ENCODE data around the gene PPT2. TPM values are rescaled to one million over a fixed set of nuclear protein-coding genes. Genes with fewer than 3 reads are reported as not detected.

The PPT2 gene, protein sequence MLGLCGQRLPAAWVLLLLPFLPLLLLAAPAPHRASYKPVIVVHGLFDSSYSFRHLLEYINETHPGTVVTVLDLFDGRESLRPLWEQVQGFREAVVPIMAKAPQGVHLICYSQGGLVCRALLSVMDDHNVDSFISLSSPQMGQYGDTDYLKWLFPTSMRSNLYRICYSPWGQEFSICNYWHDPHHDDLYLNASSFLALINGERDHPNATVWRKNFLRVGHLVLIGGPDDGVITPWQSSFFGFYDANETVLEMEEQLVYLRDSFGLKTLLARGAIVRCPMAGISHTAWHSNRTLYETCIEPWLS
- 10 to 100 TPM; 16.5 to 44.8 (median 22.1) TPM for total RNA-seq

DNA sequence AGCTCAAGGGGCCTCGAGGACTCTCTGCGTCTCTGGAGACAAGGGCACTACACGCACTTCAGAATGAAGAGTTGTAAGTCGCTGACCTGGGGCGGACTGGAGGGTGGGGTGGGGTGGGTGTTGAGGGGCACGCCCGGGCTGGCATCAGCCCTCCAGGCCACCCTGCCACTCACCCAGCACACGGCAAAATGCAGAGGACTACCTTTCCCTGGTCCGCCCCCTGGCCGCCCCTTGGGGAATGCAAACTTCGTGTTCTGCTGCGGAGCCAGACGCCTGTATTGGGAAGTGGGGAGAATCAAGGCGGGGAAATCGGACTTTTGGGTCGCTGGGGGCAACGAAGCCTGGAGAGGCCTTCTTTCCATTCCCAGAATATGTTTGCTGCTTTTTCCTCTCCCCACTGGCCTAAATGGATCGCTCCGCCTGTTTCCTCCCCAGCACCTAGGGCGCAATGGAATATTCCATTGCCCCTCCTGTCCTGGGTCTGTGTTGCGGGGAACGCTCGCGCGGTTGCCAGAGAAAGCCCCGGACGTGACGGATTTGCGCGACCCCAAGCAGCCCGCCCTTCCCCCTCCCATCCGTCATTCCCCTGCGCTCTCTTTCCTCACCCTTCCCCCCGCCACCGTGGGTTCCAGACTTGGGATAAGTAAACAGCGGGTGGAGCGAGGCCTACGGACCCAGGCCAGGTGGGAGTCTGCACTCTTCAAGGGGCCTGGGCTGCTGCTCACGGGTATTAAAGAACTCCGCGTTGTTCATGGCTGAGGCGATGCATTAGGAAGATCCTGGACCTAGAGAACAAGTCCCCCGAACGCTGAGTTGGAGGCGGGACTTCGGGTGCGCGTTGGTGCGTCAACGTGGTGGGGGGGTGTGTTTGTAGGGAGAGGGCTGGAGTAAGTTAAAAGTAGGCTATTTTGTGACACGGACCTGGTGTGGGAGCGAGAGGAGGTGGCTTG lies at the start of gene PPT2:
TSS of gene PPT2 (plus strand) at position 578 of the 950 bp plus-strand sequence. CDS start 454 bp downstream, outside the sequence.
- TF ChIP-seq, protein P1, sequence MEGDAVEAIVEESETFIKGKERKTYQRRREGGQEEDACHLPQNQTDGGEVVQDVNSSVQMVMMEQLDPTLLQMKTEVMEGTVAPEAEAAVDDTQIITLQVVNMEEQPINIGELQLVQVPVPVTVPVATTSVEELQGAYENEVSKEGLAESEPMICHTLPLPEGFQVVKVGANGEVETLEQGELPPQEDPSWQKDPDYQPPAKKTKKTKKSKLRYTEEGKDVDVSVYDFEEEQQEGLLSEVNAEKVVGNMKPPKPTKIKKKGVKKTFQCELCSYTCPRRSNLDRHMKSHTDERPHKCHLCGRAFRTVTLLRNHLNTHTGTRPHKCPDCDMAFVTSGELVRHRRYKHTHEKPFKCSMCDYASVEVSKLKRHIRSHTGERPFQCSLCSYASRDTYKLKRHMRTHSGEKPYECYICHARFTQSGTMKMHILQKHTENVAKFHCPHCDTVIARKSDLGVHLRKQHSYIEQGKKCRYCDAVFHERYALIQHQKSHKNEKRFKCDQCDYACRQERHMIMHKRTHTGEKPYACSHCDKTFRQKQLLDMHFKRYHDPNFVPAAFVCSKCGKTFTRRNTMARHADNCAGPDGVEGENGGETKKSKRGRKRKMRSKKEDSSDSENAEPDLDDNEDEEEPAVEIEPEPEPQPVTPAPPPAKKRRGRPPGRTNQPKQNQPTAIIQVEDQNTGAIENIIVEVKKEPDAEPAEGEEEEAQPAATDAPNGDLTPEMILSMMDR (IDR thresholded peaks at IDR 0.05; ENCODE audit: low read depth): no peak

DNA sequence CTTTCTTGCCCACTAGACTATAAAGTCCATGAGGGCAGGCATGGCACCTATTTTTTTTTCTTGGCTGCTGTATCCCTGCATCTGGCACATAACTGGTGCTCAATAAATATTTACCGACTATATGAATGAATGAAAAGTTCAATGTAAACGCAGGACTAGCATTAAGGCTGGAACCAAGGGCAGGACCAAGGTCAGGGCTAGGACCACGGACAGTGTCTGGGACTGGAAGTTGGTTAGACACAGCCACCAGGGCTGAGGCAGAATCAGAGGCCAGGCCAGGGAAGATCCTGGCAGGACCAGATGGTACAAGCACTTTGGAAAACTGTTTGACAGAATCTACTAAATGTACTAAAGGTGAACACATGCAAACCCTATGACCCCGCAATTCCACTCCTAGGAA lies 48.5 kb upstream of the PPT2 start:
- TF ChIP-seq, protein P1 (IDR thresholded peaks at IDR 0.05; ENCODE audit: low read depth): no peak

DNA sequence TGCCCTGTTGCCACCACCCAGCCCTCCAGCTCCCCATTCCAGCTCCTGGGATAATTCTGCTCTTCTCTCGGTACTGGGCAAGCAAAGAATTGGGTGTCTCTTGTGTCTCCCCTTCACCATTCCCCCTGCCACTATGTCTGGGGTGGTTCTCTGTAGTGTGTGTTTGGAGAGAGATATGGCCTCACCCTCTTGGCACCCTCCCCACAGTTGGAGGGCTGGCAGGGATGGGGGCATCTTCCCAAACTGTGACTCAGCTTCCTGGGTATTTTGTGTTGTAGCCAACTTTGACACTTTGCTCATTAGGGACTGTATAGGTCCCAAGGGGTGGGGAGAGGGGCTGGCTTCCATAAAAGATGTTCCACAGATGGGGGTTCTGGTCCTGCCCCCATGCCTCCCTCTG lies 46.5 kb upstream of the PPT2 start:
- TF ChIP-seq, protein P1 (IDR thresholded peaks at IDR 0.05; ENCODE audit: low read depth): no peak

DNA sequence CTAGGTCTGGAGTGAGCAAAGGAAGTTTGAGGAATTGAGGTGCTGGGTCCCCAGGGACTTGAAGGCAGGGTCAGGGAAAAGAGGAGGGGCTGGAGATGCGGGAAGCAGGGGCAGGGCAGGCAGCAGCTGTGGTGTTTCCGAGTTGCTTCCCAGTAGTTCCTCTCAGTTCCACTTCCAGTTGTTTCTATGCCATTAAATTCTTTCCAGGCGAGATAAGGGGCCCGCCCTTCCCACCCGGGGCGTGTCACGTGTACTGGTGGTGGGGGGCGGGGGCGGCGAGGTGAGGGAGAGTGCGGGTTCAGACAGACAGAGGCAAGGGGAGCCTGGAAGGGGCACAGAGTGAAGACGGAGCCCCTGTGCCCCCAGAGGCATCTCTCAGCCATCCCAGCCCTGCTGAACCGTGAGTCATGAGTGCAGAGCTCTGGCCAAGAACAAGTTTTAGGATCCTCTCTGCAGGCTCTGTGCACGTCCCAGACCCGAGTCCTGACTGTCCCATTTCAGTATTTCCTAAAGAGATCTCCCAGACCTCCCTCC lies 45.8 kb upstream of the PPT2 start:
- TF ChIP-seq, protein P1 (IDR thresholded peaks at IDR 0.05; ENCODE audit: low read depth): no peak

DNA sequence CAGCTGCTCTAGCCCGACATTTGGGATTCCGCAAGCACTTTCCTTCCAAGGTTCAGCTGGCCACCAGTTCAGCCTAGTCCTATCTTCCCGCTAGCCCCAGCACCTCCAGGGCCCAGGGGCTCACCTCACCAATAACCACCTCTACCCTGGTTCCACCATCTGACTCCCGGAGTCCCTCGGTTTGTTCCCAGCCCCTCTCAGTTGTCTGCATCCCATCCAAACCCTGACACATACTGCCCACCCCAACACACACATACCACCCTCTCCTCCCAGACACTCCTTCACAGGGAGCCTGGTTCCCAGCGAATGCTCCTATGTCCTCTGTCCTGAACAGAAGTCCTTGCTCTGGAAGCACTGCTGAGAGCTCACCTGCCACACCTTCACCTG lies 45.2 kb upstream of the PPT2 start:
- TF ChIP-seq, protein P1 (IDR thresholded peaks at IDR 0.05; ENCODE audit: low read depth): no peak

DNA sequence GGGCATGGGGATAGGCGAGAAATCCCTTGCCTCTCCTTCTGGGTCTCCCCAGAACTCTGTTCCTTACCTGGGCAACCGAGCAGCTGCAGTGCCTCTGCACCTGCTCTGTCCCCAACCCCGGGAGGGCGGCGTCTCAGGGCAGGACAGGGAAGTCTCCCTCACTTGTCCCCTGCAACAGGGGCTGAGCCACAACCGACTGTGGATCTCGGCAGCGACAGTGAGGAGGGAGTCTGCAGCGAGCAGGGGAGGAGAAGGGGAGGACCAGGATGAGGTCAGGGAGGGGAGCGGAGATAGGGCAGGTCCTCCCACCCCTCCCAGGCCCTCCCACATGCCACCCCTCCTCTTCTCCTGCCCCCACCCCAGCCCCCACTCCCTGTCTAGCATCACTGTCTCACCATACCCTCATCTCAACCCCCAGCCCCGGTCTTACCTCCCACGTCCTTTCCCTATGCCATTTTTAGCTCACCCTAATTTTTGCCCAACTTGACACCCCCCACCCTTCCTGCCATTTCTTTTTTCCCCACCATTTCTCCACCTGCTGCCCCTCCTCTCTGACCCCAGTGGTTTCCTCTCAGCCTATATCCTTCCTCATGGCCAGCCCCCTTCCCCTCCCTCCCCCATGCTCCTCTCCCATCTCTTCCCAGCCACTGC lies 44.7 kb upstream of the PPT2 start, which contains the start of gene TNXB:
TSS of gene TNXB (minus strand) at position 225 of the 651 bp plus-strand sequence. CDS start 11,140 bp downstream, outside the sequence.
- TF ChIP-seq, protein P1 (IDR thresholded peaks at IDR 0.05; ENCODE audit: low read depth): no peak

Data from subcutaneous adipose tissue (tissue), 4 donors.